Body of pancreas (tissue), 4 donors: Measurements from ENCODE around the gene INTS3.

Experiments
- CTCF ChIP-seq, 7 experiments: fragments of 450-650 bp in 4 of 7; fragments of 200-600 bp in 3 of 7; sonication (generic) in 3 of 7; IDR thresholded peaks; one replicate each; pipeline ENCODE4 v1.5.1; 2016 to 2019; ENCODE audit warnings: antibody characterized with exemption in 7 of 7
- POLR2A ChIP-seq, 3 donors: fragments of 450-650 bp; IDR thresholded peaks; one replicate each; pipeline ENCODE4 v1.6.1; 2016; ENCODE audit warnings: antibody characterized with exemption in 3 of 3, mild to moderate bottlenecking in 2 of 3

- no peak for TF ChIP-seq CTCF (IDR thresholded peaks at IDR 0.05)
- TF ChIP-seq POLR2A (IDR thresholded peaks at IDR 0.05) = no peak
These were observed 31.1 kb upstream of the INTS3 start for GRCh38 chr1:153696741-153697140.
